AG04450 (cell line): Measurements from ENCODE around the gene SEZ6L2. TPM values are rescaled to one million over a fixed set of nuclear protein-coding genes. Genes with fewer than 3 reads are reported as not detected.

Experiments used
- CTCF ChIA-PET: fragments of 300-600, 350-600 bp; formaldehyde crosslinking; extraction: SDS; loops from one replicate; lab custom pipeline; 2022; ENCODE audit warnings: antibody characterized with exemption, inconsistent platforms; lab: Charles Lee
- POLR2A ChIA-PET: fragments of 350-600 bp; formaldehyde crosslinking; extraction: SDS; loops from one replicate; lab custom pipeline; 2021; ENCODE audit warnings: antibody characterized with exemption, inconsistent platforms; lab: Yijun Ruan, JAX
- DNase-seq: peaks from one replicate; pipeline ENCODE4 v3.0.0-alpha.2; 2011; ENCODE audit warnings: low read depth, low spot score
- H3K27ac ChIP-seq: one replicate; pipeline ENCODE4 v1.5.1; 2012; ENCODE audit warnings: low read depth, low read length, control low read depth
- H3K27me3 ChIP-seq: one replicate; pipeline ENCODE4 v1.6.0; 2012; ENCODE audit warnings: low read length; ENCODE audit not compliant: control insufficient read depth, insufficient read depth
- H3K4me3 ChIP-seq: 2 replicates; pipeline ENCODE4 v1.5.1; 2011; ENCODE audit warnings: mild to moderate bottlenecking, low read depth, low read length, control low read depth
- H3K9me3 ChIP-seq: 2 replicates; pipeline ENCODE4 v1.5.1; 2012; ENCODE audit warnings: low read length; ENCODE audit not compliant: control insufficient read depth, insufficient read depth
- CTCF ChIP-seq: IDR thresholded peaks from 2 replicates; pipeline ENCODE4 v1.5.1; 2011; ENCODE audit warnings: low read depth, low read length, control low read depth, inconsistent platforms
- polyA plus RNA-seq: library from polyadenylated mRNA; depleted of rRNA; stranded (reverse); fragments of >200 nt; gene quantifications from 2 replicates; pipeline ENCODE4 v1.2.3, GENCODE V29; 2011

SEZ6L2 gene
- polyA plus RNA-seq, 1 experiment: 5.0 TPM

GRCh38 chr16:29900888-29901606, 1.7 kb upstream of the SEZ6L2 start:
- H3K27me3 ChIP-seq: peaks cover 9% of the 10 kb centered on the region
- ChIA-PET POLR2A (interaction anchor here (0.5 to 1.6 kb wide), 8 partner anchors 25 to 221 kb away, joined by 3 to 5 read pairs (median 4); partner anchors contain the start of genes KCTD13, PAGR1 and TMEM219), CTCF (interaction anchor here (0.5 to 1.4 kb wide), 6 partner anchors 9 to 548 kb away, joined by 3 to 6 read pairs (median 3); partner anchors contain the start of gene KIF22)
- TF ChIP-seq CTCF: no peak
- no peaks in the 10 kb centered on the region for H3K9me3 ChIP-seq
- no peak for DNase-seq
- H3K27ac ChIP-seq: peak overlapping the region; percentile 73
- H3K4me3 ChIP-seq: peak overlapping the region; percentile 77

GRCh38 chr16:29900102-29900887, 945 bp upstream of the SEZ6L2 start, which contains the start of gene ASPHD1:
Gene ASPHD1 (plus strand): TSS chr16:29900488. CDS start chr16:29900972, 484 bp downstream.
- POLR2A ChIA-PET: interaction anchor here (0.5 to 1.6 kb wide), 13 partner anchors 26 to 934 kb away, joined by 3 to 5 read pairs (median 4); partner anchors contain the start of genes CDIPT, KCTD13, MVP and PAGR1
- DNase-seq: peak; percentile 42
- CTCF ChIA-PET: interaction anchor here (0.6 to 1.6 kb wide), 6 partner anchors 52 to 132 kb away, joined by 3 to 9 read pairs (median 4); partner anchors contain the start of gene KIF22

GRCh38 chr16:29898804-29899515, 390 bp downstream of the SEZ6L2 start:
- DNase-seq: no peak
- Histone ChIP-seq H3K9me3 (no peaks in the 10 kb centered on the region), H3K4me3 (peak overlapping the region; percentile 60), H3K27me3 (peaks cover 9% of the 10 kb centered on the region), H3K27ac (peak overlapping the region; percentile 61)
- TF ChIP-seq CTCF: no peak
- CTCF ChIA-PET: interaction anchor here (0.6 to 1.6 kb wide), 6 partner anchors 30 to 174 kb away, joined by 3 to 9 read pairs (median 4); no protein-coding TSS in a partner anchor
- POLR2A ChIA-PET: interaction anchor here (0.6 to 1.3 kb wide), 5 partner anchors 15 to 79 kb away, joined by 3 to 5 read pairs (median 4); partner anchors contain the start of genes MVP and TAOK2

More at GRCh38 chr16:29900102-29900887, 945 bp upstream of the SEZ6L2 start, which contains the start of gene ASPHD1:
- peak within 1 kb of the TSS; percentile 73 for H3K27ac ChIP-seq
- peak within 1 kb of the TSS; percentile 77 for H3K4me3 ChIP-seq
- H3K27me3 ChIP-seq: peaks cover 9% of the 10 kb centered on the region
- no peak for TF ChIP-seq CTCF
- H3K9me3 ChIP-seq: no peaks in the 10 kb centered on the region

- DNase-seq: no peak
- no peak for TF ChIP-seq CTCF
- Histone ChIP-seq H3K9me3 (no peaks in the 10 kb centered on the region), H3K27me3 (peaks cover 9% of the 10 kb centered on the region), H3K4me3 (peak overlapping the region; percentile 60), H3K27ac (no peak overlapping the region)
- ChIA-PET POLR2A (no interaction called here), CTCF (interaction anchor here (1.0 kb wide), 1 partner anchor 91 kb away, joined by 3 read pairs; no protein-coding TSS in a partner anchor)
Measured at GRCh38 chr16:29898135-29898803, 1.1 kb downstream of the SEZ6L2 start.
